GM12878 (cell line): ENCODE measurements around the gene ADRA2C. TPM values are rescaled to one million over a fixed set of nuclear protein-coding genes. Genes with fewer than 3 reads are reported as not detected.

ENCODE experiments used
- ATAC-seq: fragments of 200-7000 bp; cut with Tn5 transposase; 3 replicates; pipeline ENCODE4 v1.9.1; 2020; ENCODE audit warnings: mild to moderate bottlenecking, moderate library complexity
- BruUV-seq: library from RNA; stranded (reverse); fragments of 400-500 nt; replicated peaks from 2 replicates; lab custom pipeline; 2021; lab: Mats Ljungman, UMichigan
- CTCF ChIA-PET: fragments of 300-600 bp; sonication (Branson Sonifier 250); formaldehyde crosslinking; extraction: SDS; loops from one replicate; lab custom pipeline; 2021; ENCODE audit warnings: inconsistent platforms; lab: Yijun Ruan, JAX
- POLR2A ChIA-PET: fragments of 350-600 bp; formaldehyde crosslinking; extraction: SDS; loops from one replicate; lab custom pipeline; 2021; ENCODE audit warnings: inconsistent platforms; lab: Charles Lee
- RAD21 ChIA-PET: fragments of 300-600 bp; sonication (Branson Sonifier 250); formaldehyde crosslinking; loops from one replicate; lab custom pipeline; 2023; ENCODE audit warnings: antibody characterized with exemption; ENCODE audit not compliant: unreplicated experiment; lab: Charles Lee
- SMC1A ChIA-PET: fragments of 300-600 bp; sonication (Branson Sonifier 250); formaldehyde crosslinking; loops from one replicate; lab custom pipeline; 2023; ENCODE audit not compliant: unreplicated experiment, uncharacterized antibody; lab: Charles Lee
- DNase-seq: peaks from one replicate; pipeline ENCODE4 v3.0.0-alpha.2; 2011; ENCODE audit warnings: low read depth, low spot score
- FAIRE-seq: peaks from 3 replicates; lab custom pipeline; 2011; peaks lifted over from hg19 to GRCh38; lab: Jason Lieb, UNC
- H2AFZ ChIP-seq: 2 replicates; pipeline ENCODE4 v1.6.0; 2011; ENCODE audit warnings: low read depth, low read length, control low read depth; ENCODE audit not compliant: control insufficient read depth
- H3K27ac ChIP-seq: 2 replicates; pipeline ENCODE4 v1.5.1; 2011; ENCODE audit warnings: control low read depth; ENCODE audit not compliant: control insufficient read depth, insufficient read depth
- H3K27me3 ChIP-seq, 2 experiments: replicated peaks in 1 of 2; 2 replicates each; pipeline versions ENCODE4 v1.6.0 to v1.6.1; 2011; ENCODE audit warnings: low read length in 1 of 2; ENCODE audit not compliant: control insufficient read depth in 2 of 2, insufficient read depth in 2 of 2
- H3K36me3 ChIP-seq, 2 experiments: 2 replicates each; pipeline ENCODE4 v1.5.1; 2011; ENCODE audit warnings: low read length in 1 of 2; ENCODE audit not compliant: control insufficient read depth in 2 of 2, insufficient read depth in 2 of 2
- H3K4me1 ChIP-seq: 2 replicates; pipeline ENCODE4 v1.6.1; 2011; ENCODE audit warnings: mild to moderate bottlenecking, low read length, moderate library complexity, mixed read lengths; ENCODE audit not compliant: control insufficient read depth, insufficient read depth
- H3K4me2 ChIP-seq: 2 replicates; pipeline ENCODE4 v1.6.0; 2011; ENCODE audit warnings: control low read depth; ENCODE audit not compliant: control insufficient read depth, insufficient read depth
- H3K4me3 ChIP-seq: fragments of 200-600 bp; sonication (generic); 2 replicates; pipeline ENCODE4 v1.5.1; 2016
- H3K79me2 ChIP-seq: 2 replicates; pipeline ENCODE4 v1.6.0; 2011; ENCODE audit warnings: low read length; ENCODE audit not compliant: control insufficient read depth, insufficient read depth
- H3K9ac ChIP-seq: 2 replicates; pipeline ENCODE4 v1.8.0; 2011; ENCODE audit warnings: low read length, control low read depth, mixed read lengths; ENCODE audit not compliant: control insufficient read depth, insufficient read depth
- H3K9me3 ChIP-seq: replicated peaks from 3 replicates; pipeline ENCODE4 v1.5.1; 2011; ENCODE audit warnings: mild to moderate bottlenecking, low read length; ENCODE audit not compliant: control insufficient read depth, insufficient read depth
- H4K20me1 ChIP-seq: 2 replicates; pipeline ENCODE4 v1.6.0; 2011; ENCODE audit not compliant: control insufficient read depth, insufficient read depth
- CREM ChIP-seq: IDR thresholded peaks from 2 replicates; pipeline ENCODE4 v1.6.1; 2014; ENCODE audit warnings: antibody characterized with exemption, low read depth
- HDAC2 ChIP-seq: fragments of 200-600 bp; sonication (generic); IDR thresholded peaks from 2 replicates; pipeline ENCODE4 v1.6.1; 2017
- JUND ChIP-seq: IDR thresholded peaks from 2 replicates; pipeline ENCODE4 v1.6.1; 2012; ENCODE audit warnings: low read depth, mild to moderate bottlenecking, low read length, improper control_type of control experiment, moderate library complexity
- MXI1 ChIP-seq: fragments of 150-350 bp; IDR thresholded peaks from 2 replicates; pipeline ENCODE4 v1.6.1; 2011; ENCODE audit warnings: low read depth, mild to moderate bottlenecking, inconsistent platforms, low read length, improper control_type of control experiment
- NFYA ChIP-seq: IDR thresholded peaks from 2 replicates; pipeline ENCODE4 v1.6.1; 2011; ENCODE audit warnings: low read depth, mild to moderate bottlenecking, low read length, improper control_type of control experiment, borderline replicate concordance
- NR2C2 ChIP-seq: IDR thresholded peaks from 2 replicates; pipeline ENCODE4 v1.6.1; 2011; ENCODE audit warnings: borderline replicate concordance, low read depth; ENCODE audit not compliant: control insufficient read depth, insufficient read length
- NR2F1 ChIP-seq: fragments of 450-650 bp; conservative IDR thresholded peaks from 2 replicates; pipeline ENCODE4 v1.6.1; 2017; ENCODE audit warnings: mild to moderate bottlenecking
- POLR2AphosphoS5 ChIP-seq: IDR thresholded peaks from 2 replicates; pipeline ENCODE4 v1.6.1; 2011; ENCODE audit warnings: mild to moderate bottlenecking, low read length, inconsistent platforms
- RBBP5 ChIP-seq: fragments of 200-600 bp; sonication (generic); conservative IDR thresholded peaks from 2 replicates; pipeline ENCODE4 v1.6.1; 2016
- SIX5 ChIP-seq: IDR thresholded peaks from 2 replicates; pipeline ENCODE4 v1.6.1; 2011; ENCODE audit warnings: mild to moderate bottlenecking, low read depth, low read length, moderate library complexity; ENCODE audit not compliant: severe bottlenecking
- SUPT20H ChIP-seq: IDR thresholded peaks from 2 replicates; pipeline ENCODE4 v1.6.1; 2011; ENCODE audit warnings: low read depth, mild to moderate bottlenecking, low read length, moderate library complexity, borderline replicate concordance; ENCODE audit not compliant: control insufficient read depth
- TCF7 ChIP-seq: IDR thresholded peaks from 2 replicates; pipeline ENCODE4 v1.6.1; 2014; ENCODE audit warnings: antibody characterized with exemption, borderline replicate concordance
- USF1 ChIP-seq: IDR thresholded peaks from 2 replicates; pipeline ENCODE4 v1.6.1; 2011; ENCODE audit warnings: borderline replicate concordance, low read depth, mild to moderate bottlenecking, moderate library complexity, mixed read lengths, low read length; ENCODE audit not compliant: insufficient read depth; ENCODE audit errors: extremely low read length
- YY1 ChIP-seq: IDR thresholded peaks from 2 replicates; pipeline ENCODE4 v1.6.1; 2011; ENCODE audit warnings: low read depth, mild to moderate bottlenecking, low read length
- ZNF592 ChIP-seq: fragments of 450-650 bp; IDR thresholded peaks from 2 replicates; pipeline ENCODE4 v1.6.1; 2017; ENCODE audit warnings: mild to moderate bottlenecking, moderate library complexity
- ZNF622 ChIP-seq: fragments of 450-650 bp; IDR thresholded peaks from 2 replicates; pipeline ENCODE4 v1.6.1; 2017; ENCODE audit warnings: mild to moderate bottlenecking, inconsistent platforms
- ZZZ3 ChIP-seq: IDR thresholded peaks from 2 replicates; pipeline ENCODE4 v1.6.1; 2011; ENCODE audit warnings: low read depth; ENCODE audit not compliant: control insufficient read depth, insufficient read length
- WGBS: methylation state at CpG from one replicate; pipeline ENCODE4 v1.1.6; 2016; ENCODE audit warnings: low lambda C conversion rate; ENCODE audit not compliant: insufficient replicate concordance, insufficient coverage; ENCODE audit errors: missing lambda C conversion rate; 5-methylcytosine and 5-hydroxymethylcytosine counted together
- in situ Hi-C: fragments of 300-500 bp; cut with MboI; formaldehyde crosslinking; loops from 9 replicates; pipeline ENCODE4 v1.14.3; 2018; ENCODE audit warnings: mixed read lengths
- intact Hi-C: fragments of 100-400 bp; cut with micrococcal nuclease; formaldehyde crosslinking; loops from one replicate; pipeline ENCODE4 v1.14.2; 2022; ENCODE audit not compliant: unreplicated experiment
- polyA plus RNA-seq, 11 experiments: library from polyadenylated mRNA; depleted of rRNA in 4 of 11; unstranded in 6 of 11; stranded (reverse) in 5 of 11; fragments of >200 nt; fragmentation: Nextera tagmentation in 4 of 11; fragmentation: Illumina TruSeq in 1 of 11; extraction: Ambion mirVana in 4 of 11; extraction: Trizol in 1 of 11; gene quantifications; 1 replicate in 1 of 11; 2 replicates in 10 of 11; pipeline versions ENCODE4 v1.2.1 to v1.2.3, GENCODE V29; 2011 to 2016; ENCODE audit warnings: inconsistent platforms in 2 of 11, missing spikeins in 2 of 11, low read depth in 1 of 11
- total RNA-seq, 4 experiments: library from RNA; depleted of rRNA in 3 of 4; stranded (reverse); fragments of >200 nt in 3 of 4; fragmentation: Illumina TruSeq in 1 of 4; extraction: Trizol in 1 of 4; gene quantifications; 2 replicates each; pipeline versions ENCODE4 v1.2.1 to v1.2.3, GENCODE V29; 2013 to 2021

Gene ADRA2C
- total and polyA plus RNA-seq, 10 of the 15 experiments (the other 5 are each of a cell fraction or from before 2014, with no cell fraction given), result 0.15 TPM; not detected in 9

- intact Hi-C loops (no loop called here), in situ Hi-C loops (no loop called here)
- CTCF ChIA-PET, result no interaction called here
- H3K4me2 ChIP-seq, result no peak overlapping the region
- H2AFZ ChIP-seq, result no peak overlapping the region
- no TSS peak for BruUV-seq
- no peaks in the 10 kb centered on the region; the same call in 1 of the 3 replicates for H3K9me3 ChIP-seq
- FAIRE-seq, result no peak
- ATAC-seq, result no peak
- WGBS, result 40% methylated on average over 13 of the region's 13 CpGs
- H3K27me3 ChIP-seq, result 0 out of 4 replicates have a peak, but pooled peaks cover 0 to 1% of the 10 kb centered on the region in 2 experiments
- no peak for DNase-seq
- no peaks in the 10 kb centered on the region for H3K79me2 ChIP-seq
- no peak overlapping the region for H3K9ac ChIP-seq
- H4K20me1 ChIP-seq, result no peaks in the 10 kb centered on the region
- no peaks in the 10 kb centered on the region for H3K4me1 ChIP-seq
- RAD21 ChIA-PET, result no interaction called here
- TF ChIP-seq NR2C2, result no peak
- TF ChIP-seq USF1, result no peak
- no peak for TF ChIP-seq SUPT20H
- TF ChIP-seq YY1, result no peak
- TF ChIP-seq ZNF592, result no peak
- no peak for TF ChIP-seq JUND
- no peak for TF ChIP-seq ZNF622
- no peak for TF ChIP-seq SIX5
- no peak for TF ChIP-seq POLR2AphosphoS5
- no peak for TF ChIP-seq RBBP5
- TF ChIP-seq ZZZ3, result no peak
- no peak for TF ChIP-seq CREM
- no peak for TF ChIP-seq MXI1
- no peak for TF ChIP-seq HDAC2
- no peak for TF ChIP-seq TCF7
- no peak for TF ChIP-seq NFYA
- TF ChIP-seq NR2F1, result no peak
- no peaks in the 10 kb centered on the region for H3K36me3 ChIP-seq
- SMC1A ChIA-PET, result no interaction called here
- no peak overlapping the region for H3K4me3 ChIP-seq
- POLR2A ChIA-PET, result no interaction called here
- H3K27ac ChIP-seq, result no peak overlapping the region
Measured at GRCh38 chr4:3799496-3799895, 33.3 kb downstream of the ADRA2C start.
